SH-SY5Y (cell line): ENCODE measurements around the gene UQCRHL.

Source experiments
- GATA2 ChIP-seq: IDR thresholded peaks from 2 replicates; pipeline ENCODE4 v1.6.1; 2011; ENCODE audit warnings: mild to moderate bottlenecking, low read depth, low read length
- GATA3 ChIP-seq: IDR thresholded peaks from 2 replicates; pipeline ENCODE4 v1.6.1; 2011; ENCODE audit warnings: low read depth, mild to moderate bottlenecking, low read length, moderate library complexity

The UQCRHL gene

DNA sequence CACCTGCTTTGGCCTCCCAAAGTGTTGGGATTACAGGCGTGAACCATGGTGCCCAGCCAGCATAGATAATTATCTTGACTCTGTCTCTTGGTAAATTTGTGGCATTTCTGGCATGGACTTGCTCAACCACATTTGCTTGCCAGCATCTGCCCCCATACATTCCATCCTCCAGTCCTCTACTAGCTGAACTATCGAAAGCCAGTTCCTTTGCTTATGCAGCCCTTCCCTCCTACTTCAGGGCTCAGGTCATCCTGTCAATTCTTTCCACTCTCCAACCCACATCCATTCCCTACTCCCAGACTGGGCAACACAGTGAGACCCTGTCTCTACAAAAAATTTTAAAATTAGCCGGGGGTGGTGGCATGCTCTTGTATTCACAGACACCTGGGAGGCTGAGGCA, 13.0 kb upstream of the UQCRHL start:
- TF ChIP-seq GATA2 (no peak), GATA3 (no peak)

DNA sequence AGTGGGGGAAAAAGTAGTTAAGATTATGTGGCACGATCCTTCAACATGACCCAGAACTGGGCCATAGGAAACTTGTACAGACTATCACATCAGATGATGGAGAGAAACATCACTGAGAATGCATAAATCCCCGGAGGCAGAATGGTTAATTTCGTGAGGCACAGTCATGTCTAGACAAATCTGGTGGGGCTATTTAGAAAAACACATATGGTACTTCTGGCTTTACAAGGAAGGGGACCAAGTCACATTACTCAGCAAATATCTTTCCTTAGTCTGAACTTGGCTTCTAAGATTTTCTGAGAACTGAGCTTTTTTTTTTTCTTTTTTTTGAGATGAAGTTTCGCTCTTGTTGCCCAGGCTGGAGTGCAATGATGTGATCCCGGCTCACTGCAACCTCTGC, 9.2 kb upstream of the UQCRHL start:
- TF ChIP-seq GATA3 (no peak), GATA2 (no peak)

DNA sequence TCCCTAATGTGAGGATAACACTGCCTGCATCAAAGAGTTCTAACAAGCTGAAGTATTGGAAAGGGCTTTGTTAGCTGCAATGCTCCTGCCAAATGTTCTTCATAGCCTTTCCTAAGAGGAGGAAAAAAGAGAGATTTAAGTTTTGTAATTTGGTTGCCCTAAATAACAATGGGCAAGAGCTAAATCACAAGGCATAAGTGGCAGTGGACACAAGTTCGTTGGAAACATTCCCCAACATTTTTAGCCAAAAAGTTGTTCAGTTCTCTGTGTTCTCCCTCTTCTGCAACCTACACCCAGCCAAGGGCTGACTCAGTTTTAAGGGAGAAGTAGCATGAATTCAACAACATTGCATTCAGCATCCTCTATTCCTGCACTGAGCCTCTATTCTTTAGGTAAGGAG, 2.6 kb upstream of the UQCRHL start:
- TF ChIP-seq GATA2, result no peak
- TF ChIP-seq GATA3, result no peak

DNA sequence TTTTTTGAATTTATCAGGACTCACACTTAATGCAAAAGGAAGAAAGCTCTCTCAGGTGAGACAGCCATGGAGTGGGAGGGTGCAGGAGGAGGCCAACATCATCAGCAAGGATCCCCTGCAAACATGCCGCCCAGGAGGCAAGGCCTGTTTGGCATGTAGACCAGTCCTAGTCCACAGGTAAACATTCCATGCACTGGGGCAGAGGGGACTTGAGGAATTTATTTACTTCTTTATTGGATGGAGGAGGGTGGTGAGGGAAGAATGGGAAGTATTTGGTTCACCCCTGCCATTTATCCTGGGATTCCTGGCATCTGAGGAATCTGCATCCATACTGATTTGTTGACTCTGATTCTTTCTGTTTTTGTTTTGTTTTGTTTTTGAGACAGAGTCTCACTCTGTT, 1.5 kb upstream of the UQCRHL start:
- TF ChIP-seq GATA2 (no peak), GATA3 (no peak)

DNA sequence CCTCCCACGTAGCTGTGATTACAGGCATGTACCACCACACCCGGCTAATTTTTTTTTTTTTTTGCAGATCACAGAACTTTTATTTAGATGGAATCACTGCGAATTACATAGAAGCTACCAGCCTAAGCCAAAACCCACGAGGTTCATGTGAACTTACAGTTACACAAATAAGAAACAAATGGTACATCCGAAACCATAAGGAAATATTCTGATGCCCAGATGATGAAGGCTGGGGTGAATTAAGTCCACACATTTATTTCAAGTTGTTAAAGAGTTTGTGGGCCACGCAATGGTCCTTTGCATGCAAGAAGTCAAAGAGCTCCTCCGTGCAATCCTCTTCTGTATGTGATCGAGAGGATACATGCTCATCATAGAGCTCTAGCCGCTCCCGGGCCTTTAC, 328 bp downstream of the UQCRHL start:
- TF ChIP-seq GATA3 (no peak), GATA2 (no peak)

DNA sequence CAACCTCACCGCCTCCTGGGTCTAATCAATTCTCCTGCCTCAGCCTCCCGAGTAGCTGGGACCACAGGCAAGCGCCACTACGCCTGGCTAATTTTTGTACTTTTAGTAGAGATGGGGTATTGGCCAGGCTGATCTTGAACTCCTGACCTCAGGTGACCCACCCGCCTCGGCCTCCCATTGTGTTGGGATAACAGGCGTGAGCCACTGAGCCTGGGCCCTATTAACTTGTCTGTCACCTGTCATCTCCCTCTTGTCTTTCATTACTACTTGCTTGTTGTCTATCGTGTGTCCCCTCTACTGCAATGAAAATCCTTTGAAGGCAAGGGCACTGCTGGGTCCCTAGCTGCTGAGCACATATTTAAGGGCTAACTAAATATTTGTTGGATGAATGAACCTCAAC, 3.4 kb downstream of the UQCRHL start:
- TF ChIP-seq GATA3 (no peak), GATA2 (no peak)

DNA sequence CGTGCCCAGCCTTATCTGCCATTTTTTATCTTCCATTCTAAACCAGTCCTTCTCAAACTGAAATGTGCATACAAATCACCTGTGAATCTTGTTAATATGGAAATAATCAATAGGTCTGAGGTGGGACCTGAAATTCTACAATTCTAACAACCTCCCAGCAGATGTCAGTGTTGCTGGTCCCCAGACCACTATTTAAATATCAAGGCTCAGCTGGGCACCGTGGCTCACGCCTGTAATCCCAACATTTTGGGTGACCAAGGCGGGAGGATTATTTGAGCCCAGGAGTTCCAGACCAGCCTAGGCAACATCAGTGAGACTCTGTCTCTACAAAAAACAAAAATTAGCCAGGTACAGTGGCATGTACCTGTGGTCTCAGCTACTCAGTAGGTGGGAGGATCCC, 4.1 kb downstream of the UQCRHL start:
- TF ChIP-seq GATA3, result no peak

DNA sequence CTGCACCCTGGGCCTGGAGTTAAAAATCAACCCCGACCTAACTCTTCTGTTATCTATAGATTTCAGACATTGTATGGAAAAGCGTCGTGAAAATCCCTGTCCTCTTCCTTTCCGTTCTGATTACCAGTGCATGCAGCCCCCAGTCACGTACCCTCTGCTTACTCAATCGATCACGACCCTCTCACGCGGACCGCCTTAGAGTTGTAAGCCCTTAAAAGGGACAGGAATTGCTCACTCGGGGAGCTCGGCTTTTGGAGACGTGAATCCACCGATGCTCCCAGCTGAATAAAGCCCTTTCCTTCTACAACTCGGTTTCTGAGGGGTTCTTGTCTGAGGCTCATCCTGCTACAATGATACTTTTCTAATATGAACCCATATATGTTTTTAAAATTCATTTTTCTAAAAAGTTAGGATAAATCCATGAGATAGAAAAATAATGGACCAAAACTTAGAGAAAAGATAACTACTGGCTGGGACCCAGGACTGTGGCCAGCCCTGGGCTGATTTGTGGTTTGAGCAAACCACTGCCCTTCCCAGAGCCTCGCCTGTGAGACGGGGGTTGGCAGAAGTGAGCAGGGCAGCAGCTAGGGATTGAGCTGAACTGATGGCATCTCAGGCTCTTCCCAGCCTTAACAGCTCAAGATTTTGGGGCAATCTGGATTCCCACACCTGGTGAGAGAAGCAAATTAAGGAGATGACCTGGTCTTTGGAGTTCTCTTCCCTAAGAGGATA, 5.0 kb downstream of the UQCRHL start:
- TF ChIP-seq GATA2 (no peak), GATA3 (no peak)

DNA sequence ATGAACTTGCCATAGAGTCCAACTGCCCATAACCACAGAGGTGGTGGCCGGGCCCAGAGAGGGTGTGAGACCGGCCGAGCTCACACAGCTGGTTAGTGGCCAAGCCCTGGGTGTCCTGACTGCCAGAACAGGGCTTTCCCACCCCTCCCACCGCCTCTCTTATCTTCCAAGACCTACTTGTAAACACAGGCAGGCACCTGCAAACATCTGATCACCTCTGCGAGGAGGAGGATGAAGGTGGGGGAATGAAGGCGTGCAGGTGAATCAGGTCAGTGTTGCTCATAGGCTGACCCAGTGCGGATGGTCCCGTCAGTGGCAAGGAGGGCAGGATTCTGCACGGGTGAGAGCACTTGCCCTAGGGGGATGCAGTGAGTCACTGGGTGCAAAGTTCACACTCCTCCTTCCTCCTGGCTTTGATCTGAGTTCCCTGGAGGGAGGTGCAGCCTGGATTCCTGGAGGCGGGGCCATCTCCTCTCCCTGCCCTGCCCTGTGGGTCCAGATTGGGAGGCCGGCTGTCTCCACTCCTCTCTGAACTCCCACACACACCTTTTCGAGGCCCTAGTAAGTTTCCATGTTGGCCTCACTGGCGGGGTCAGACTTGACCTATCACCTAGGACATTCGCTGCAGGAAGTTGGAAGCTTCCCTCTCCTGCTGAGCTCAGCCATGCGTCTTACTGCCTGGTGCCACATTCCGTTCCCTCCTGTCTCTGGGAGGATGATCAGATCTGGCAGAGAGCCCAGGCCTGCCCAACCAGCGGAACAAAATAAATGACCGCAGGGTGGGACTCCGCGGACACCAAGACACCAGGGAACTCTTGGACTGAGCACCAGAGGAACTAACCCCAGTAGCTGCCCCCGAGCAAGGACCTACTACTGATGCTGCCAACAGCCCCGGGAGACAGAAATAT, 7.3 kb downstream of the UQCRHL start:
- TF ChIP-seq GATA3 (no peak), GATA2 (peak; percentile 93)

DNA sequence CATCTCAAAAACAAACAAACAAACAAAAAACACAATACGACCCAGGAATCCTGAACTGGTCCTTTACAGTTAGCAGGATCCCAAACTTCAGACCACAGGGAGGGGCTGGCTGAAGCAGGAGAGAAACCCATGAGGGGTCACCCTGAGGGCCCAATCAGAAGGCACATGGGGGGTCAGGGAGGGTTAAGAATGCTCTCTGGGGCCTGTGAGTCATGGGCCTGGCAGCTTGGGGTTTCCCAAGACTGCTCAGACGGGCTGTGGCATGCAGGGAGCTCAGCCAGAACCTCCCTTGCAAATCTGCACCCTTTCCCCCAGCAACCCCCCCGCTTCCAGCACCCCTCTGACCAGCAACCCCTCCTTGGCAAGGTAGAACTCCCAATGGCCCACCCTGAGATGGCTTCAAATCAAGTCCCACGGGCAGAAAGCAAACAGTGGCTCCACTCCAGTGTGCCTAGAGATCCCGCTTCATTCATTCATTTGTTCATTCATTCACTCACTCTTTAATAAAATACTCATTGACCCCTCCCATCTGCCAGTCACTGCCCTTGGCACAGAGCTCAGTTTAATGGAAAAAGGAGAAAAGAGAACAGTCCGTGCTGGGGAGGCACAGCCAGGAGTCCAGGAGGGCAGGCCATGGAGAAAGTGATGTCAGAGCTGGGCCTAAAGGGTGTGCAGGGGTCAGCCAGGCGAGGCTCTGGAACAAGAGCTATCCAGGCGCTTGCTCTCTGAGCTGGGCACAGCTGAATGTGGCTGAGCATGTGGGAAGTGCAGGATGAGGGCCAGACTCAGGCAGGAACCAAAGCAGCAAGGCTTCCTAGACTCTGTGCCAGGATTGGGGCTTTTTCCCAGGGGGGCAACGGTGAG, 8.2 kb downstream of the UQCRHL start:
- no peak for TF ChIP-seq GATA2
- TF ChIP-seq GATA3, result no peak

DNA sequence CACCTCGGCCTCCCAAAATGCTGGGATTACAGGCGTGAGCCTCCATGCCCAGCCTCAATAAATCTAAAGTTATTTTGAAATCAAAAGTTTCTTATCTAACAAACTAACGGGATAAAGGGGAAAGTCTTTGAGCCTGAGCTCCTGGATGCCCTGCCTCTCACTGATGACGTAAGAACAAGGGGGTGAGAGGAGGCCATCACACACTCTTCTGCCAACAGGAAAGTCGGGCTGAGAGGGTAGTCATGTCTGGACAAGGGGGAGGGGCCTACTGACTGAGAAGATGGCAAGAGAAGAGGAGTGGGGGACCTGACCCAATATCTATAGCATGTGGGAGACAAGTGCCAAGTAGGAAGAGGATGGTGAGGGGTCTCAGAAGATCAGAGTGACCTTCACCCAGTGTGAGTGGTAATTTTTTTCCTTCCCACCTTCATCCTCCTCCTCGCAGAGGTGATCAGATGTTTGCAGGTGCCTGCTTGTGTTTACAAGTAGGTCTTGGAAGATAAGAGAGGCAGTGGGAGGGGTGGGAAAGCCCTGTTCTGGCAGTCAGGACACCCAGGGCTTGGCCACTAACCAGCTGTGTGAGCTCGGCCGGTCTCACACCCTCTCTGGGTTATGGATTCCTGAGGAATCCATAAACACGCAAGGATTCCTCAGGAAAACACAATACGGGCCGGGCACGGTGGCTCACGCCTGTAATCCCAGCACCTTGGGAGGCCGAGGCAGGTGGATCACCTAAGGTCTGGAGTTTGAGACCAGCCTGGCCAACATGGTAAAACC, 9.6 kb downstream of the UQCRHL start:
- no peak for TF ChIP-seq GATA2
- no peak for TF ChIP-seq GATA3

DNA sequence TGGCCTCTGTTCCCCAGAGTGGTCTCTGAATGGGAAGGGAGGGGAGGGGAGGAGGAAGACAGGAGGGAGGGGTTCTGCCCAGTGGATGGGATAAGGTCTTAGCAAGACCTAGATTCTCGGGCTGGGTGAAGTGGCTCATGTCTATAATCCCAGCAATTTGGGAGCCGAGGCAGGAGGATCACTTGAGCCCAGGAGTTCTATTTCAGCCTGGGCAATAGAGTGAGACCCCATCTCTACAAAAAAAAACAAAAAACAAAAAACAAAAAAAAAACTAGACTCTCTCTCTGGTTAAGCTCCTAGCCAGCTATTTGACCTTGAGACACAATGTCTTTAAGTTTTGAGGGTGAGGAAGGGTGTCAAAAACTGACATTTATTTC, 11.4 kb downstream of the UQCRHL start:
- TF ChIP-seq GATA2, result no peak
- TF ChIP-seq GATA3, result no peak

DNA sequence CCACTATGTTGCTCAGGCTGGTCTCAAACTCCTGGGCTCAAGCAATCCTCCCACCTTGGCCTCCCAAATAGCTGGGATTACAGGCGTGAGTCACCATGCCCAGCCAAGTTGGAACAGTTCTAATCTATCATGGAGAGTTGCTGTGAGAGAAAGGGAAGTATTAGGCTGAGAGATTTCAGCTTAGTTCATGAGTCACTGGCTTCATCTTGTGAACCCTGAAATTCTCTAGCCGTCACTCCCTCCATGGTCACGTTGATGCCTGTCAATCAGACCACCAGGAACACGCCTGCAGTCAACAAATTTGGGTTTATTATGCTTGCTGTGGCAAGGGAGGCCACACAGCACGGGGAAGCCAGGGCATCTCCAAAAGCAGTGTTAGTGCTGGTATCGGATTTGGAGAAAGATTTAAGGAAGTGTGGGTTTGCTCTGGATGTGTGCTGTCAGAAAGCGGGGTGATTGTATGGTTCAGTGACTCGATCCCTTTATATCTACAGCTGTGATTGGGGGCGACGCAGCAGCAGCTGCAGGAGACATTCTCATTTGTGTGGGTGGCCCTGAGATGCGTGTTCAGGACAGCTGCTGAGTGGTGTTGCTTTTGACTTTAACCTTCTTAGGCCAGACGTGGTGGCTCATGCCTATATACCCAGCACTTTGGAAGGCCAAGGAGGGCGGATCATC, 18.7 kb downstream of the UQCRHL start:
- TF ChIP-seq GATA2, result no peak
- no peak for TF ChIP-seq GATA3
